Mesodermal cell (in vitro differentiated cells): Measurements from ENCODE around the gene PDIA5.
"Not testable (repeated sequence)": the region's sequence is repeated elsewhere in the genome, so short reads cannot be mapped to it uniquely, and the experiment has no call there.

Source experiments
- H3K27ac ChIP-seq: 2 replicates; pipeline ENCODE4 v1.7.0; 2013; ENCODE audit warnings: mild to moderate bottlenecking, low read depth, low read length, moderate library complexity; ENCODE audit not compliant: severe bottlenecking
- H3K36me3 ChIP-seq: 2 replicates; pipeline ENCODE4 v1.7.1; 2013; ENCODE audit warnings: mild to moderate bottlenecking, low read length, moderate library complexity; ENCODE audit not compliant: control insufficient read depth, insufficient read depth
- H3K4me1 ChIP-seq: one replicate; pipeline ENCODE4 v1.7.1; 2013; ENCODE audit warnings: mild to moderate bottlenecking, low read length; ENCODE audit not compliant: insufficient read depth, control insufficient read depth, poor library complexity, severe bottlenecking
- H3K4me3 ChIP-seq: 2 replicates; pipeline ENCODE4 v1.7.0; 2013; ENCODE audit warnings: low read length, control low read depth, mild to moderate bottlenecking; ENCODE audit not compliant: insufficient read depth, poor library complexity, severe bottlenecking; ENCODE audit errors: extremely low read depth
- H3K9me3 ChIP-seq: 2 replicates; pipeline ENCODE4 v1.7.1; 2013; ENCODE audit warnings: mild to moderate bottlenecking, low read length, moderate library complexity; ENCODE audit not compliant: control insufficient read depth
- WGBS, 2 experiments: methylation state at CpG; one replicate each; pipeline ENCODE4 v1.1.5; 2013; ENCODE audit warnings: missing lambda C conversion rate in 2 of 2; ENCODE audit not compliant: insufficient coverage in 2 of 2; 5-methylcytosine and 5-hydroxymethylcytosine counted together

Gene PDIA5

GRCh38 chr3:123110282-123110975 lies 43.6 kb downstream of the PDIA5 start:
- no peaks in the 10 kb centered on the region for H3K9me3 ChIP-seq
- no peaks in the 10 kb centered on the region for H3K4me1 ChIP-seq
- peaks cover 77% of the 10 kb centered on the region for H3K36me3 ChIP-seq
- WGBS, 2 experiments, result 87 to 95% methylated on average over 14 to 17 of the region's 19 CpGs
- no peak overlapping the region for H3K27ac ChIP-seq
- H3K4me3 ChIP-seq, result no peak overlapping the region

GRCh38 chr3:123110976-123111615 lies 44.3 kb downstream of the PDIA5 start:
- WGBS, 2 experiments, result 95 to 100% methylated on average over 6 to 9 of the region's 11 CpGs
- Histone ChIP-seq H3K4me1 (no peaks in the 10 kb centered on the region), H3K27ac (no peak overlapping the region), H3K4me3 (no peak overlapping the region), H3K9me3 (no peaks in the 10 kb centered on the region), H3K36me3 (peaks cover 77% of the 10 kb centered on the region)

GRCh38 chr3:123111640-123112039 lies 44.8 kb downstream of the PDIA5 start:
- no peaks in the 10 kb centered on the region for H3K4me1 ChIP-seq
- H3K36me3 ChIP-seq, result peaks cover 77% of the 10 kb centered on the region
- no peaks in the 10 kb centered on the region for H3K9me3 ChIP-seq

GRCh38 chr3:123112232-123112631 lies 45.4 kb downstream of the PDIA5 start:
- H3K36me3 ChIP-seq, result peaks cover 74% of the 10 kb centered on the region
- WGBS, 2 experiments, result 94 to 100% methylated on average over 2 to 3 of the region's 5 CpGs
- no peak overlapping the region for H3K27ac ChIP-seq
- no peak overlapping the region for H3K4me3 ChIP-seq
- H3K4me1 ChIP-seq, result no peaks in the 10 kb centered on the region
- H3K9me3 ChIP-seq, result no peaks in the 10 kb centered on the region

More at GRCh38 chr3:123111640-123112039, 44.8 kb downstream of the PDIA5 start:
- H3K27ac ChIP-seq, result no peak overlapping the region
- H3K4me3 ChIP-seq, result no peak overlapping the region
- WGBS, 2 experiments, result 100% methylated on average over 4 to 5 of the region's 6 CpGs

- H3K9me3 ChIP-seq, H3K27ac ChIP-seq, H3K4me1 ChIP-seq, H3K4me3 ChIP-seq: not testable (repeated sequence)
- 98 to 100% methylated on average over 1 to 6 of the region's 7 CpGs for WGBS, 2 experiments
- peaks cover 72% of the 10 kb centered on the region for H3K36me3 ChIP-seq
Measured at GRCh38 chr3:123112656-123113055, 45.8 kb downstream of the PDIA5 start.

- Histone ChIP-seq H3K27ac (no peak overlapping the region), H3K36me3 (peaks cover 81% of the 10 kb centered on the region)
Measured at GRCh38 chr3:123113889-123114450, 47.1 kb downstream of the PDIA5 start.

GRCh38 chr3:123116116-123116515 lies 49.3 kb downstream of the PDIA5 start:
- WGBS, 2 experiments, result 99 to 100% methylated on average over 9 of the region's 10 CpGs
- no peaks in the 10 kb centered on the region for H3K9me3 ChIP-seq
- H3K36me3 ChIP-seq, result peaks cover 89% of the 10 kb centered on the region

More at GRCh38 chr3:123113889-123114450, 47.1 kb downstream of the PDIA5 start:
- no peaks in the 10 kb centered on the region for H3K4me1 ChIP-seq
- H3K9me3 ChIP-seq, result no peaks in the 10 kb centered on the region
- no peak overlapping the region for H3K4me3 ChIP-seq
- 71 to 75% methylated on average over 2 to 4 of the region's 5 CpGs for WGBS, 2 experiments

GRCh38 chr3:123119388-123119787 lies 52.6 kb downstream of the PDIA5 start:
- peaks cover 13% of the 10 kb centered on the region for H3K4me1 ChIP-seq
- H3K9me3 ChIP-seq, result no peaks in the 10 kb centered on the region
- H3K36me3 ChIP-seq, result peaks cover 94% of the 10 kb centered on the region
- 90 to 95% methylated on average over 1 to 3 of the region's 4 CpGs for WGBS, 2 experiments
- no peak overlapping the region for H3K4me3 ChIP-seq
- no peak overlapping the region for H3K27ac ChIP-seq

More at GRCh38 chr3:123116116-123116515, 49.3 kb downstream of the PDIA5 start:
- Histone ChIP-seq H3K27ac (no peak overlapping the region), H3K4me3 (no peak overlapping the region), H3K4me1 (peaks cover 1% of the 10 kb centered on the region)

- Histone ChIP-seq H3K9me3 (no peaks in the 10 kb centered on the region), H3K4me3 (no peak overlapping the region), H3K4me1 (peaks cover 13% of the 10 kb centered on the region), H3K36me3 (peaks cover 94% of the 10 kb centered on the region), H3K27ac (no peak overlapping the region)
- 92 to 97% methylated on average over 5 of the region's 5 CpGs for whole genome bisulfite sequencing, 2 experiments
Measured at GRCh38 chr3:123119802-123120201, 53.0 kb downstream of the PDIA5 start.

GRCh38 chr3:123120573-123120972 lies 53.7 kb downstream of the PDIA5 start:
- H3K36me3 ChIP-seq, result peaks cover 95% of the 10 kb centered on the region
- 94 to 99% methylated on average over 4 of the region's 4 CpGs for WGBS, 2 experiments
- H3K27ac ChIP-seq, result no peak overlapping the region
- no peaks in the 10 kb centered on the region for H3K9me3 ChIP-seq
- H3K4me1 ChIP-seq, result peaks cover 13% of the 10 kb centered on the region
- no peak overlapping the region for H3K4me3 ChIP-seq

GRCh38 chr3:123122057-123122456 lies 55.2 kb downstream of the PDIA5 start:
- Histone ChIP-seq H3K9me3 (no peaks in the 10 kb centered on the region), H3K27ac (no peak overlapping the region), H3K4me1 (peaks cover 13% of the 10 kb centered on the region), H3K36me3 (peaks cover 90% of the 10 kb centered on the region), H3K4me3 (no peak overlapping the region)
- whole genome bisulfite sequencing, 2 experiments, result 85 to 92% methylated on average over 5 of the region's 5 CpGs
